IMR-90 (cell line): ENCODE data around the gene STK17A. TPM values are rescaled to one million over a fixed set of nuclear protein-coding genes. Genes with fewer than 3 reads are reported as not detected.

Source experiments
- ATAC-seq: fragments of 200-7000 bp; cut with Tn5 transposase; 2 replicates; pipeline ENCODE4 v1.9.1; 2020; ENCODE audit warnings: low read depth, mild to moderate bottlenecking, moderate library complexity
- BruUV-seq: library from RNA; stranded (reverse); fragments of 400-500 nt; replicated peaks from 2 replicates; lab custom pipeline; 2021; lab: Mats Ljungman, UMichigan
- CTCF ChIA-PET: fragments of 300-600 bp; formaldehyde crosslinking; extraction: SDS; loops from one replicate; lab custom pipeline; 2021; ENCODE audit warnings: antibody characterized with exemption; lab: Yijun Ruan, JAX
- POLR2A ChIA-PET: fragments of 300-600 bp; sonication (Branson Sonifier 250); formaldehyde crosslinking; loops from one replicate; lab custom pipeline; 2022; ENCODE audit warnings: antibody characterized with exemption; ENCODE audit not compliant: unreplicated experiment; lab: Charles Lee
- DNase-seq: peaks from one replicate; pipeline ENCODE4 v3.0.0; 2013
- H2AFZ ChIP-seq: replicated peaks from 2 replicates; pipeline ENCODE3; 2013; ENCODE audit warnings: low read length, mild to moderate bottlenecking; ENCODE audit not compliant: poor library complexity
- H2AK5ac ChIP-seq: 2 replicates; pipeline ENCODE4 v1.6.1; 2013; ENCODE audit warnings: low read depth, low read length, inconsistent platforms
- H2AK9ac ChIP-seq: replicated peaks from 2 replicates; pipeline ENCODE3; 2013; ENCODE audit warnings: mild to moderate bottlenecking, low read depth, low read length, moderate library complexity; ENCODE audit not compliant: poor library complexity
- H2BK120ac ChIP-seq: 2 replicates; pipeline ENCODE4 v1.6.1; 2013; ENCODE audit warnings: low read depth, low read length, inconsistent platforms
- H2BK15ac ChIP-seq: 3 replicates; pipeline ENCODE4 v1.6.1; 2013; ENCODE audit warnings: low read depth, low read length, inconsistent platforms
- H2BK20ac ChIP-seq: 2 replicates; pipeline ENCODE4 v1.6.1; 2013; ENCODE audit warnings: low read depth, mild to moderate bottlenecking, inconsistent platforms, low read length, moderate library complexity
- H2BK5ac ChIP-seq: 2 replicates; pipeline ENCODE4 v1.6.1; 2013; ENCODE audit warnings: mild to moderate bottlenecking, low read depth, low read length, inconsistent platforms; ENCODE audit not compliant: poor library complexity, severe bottlenecking
- H3K14ac ChIP-seq: replicated peaks from 2 replicates; pipeline ENCODE4 v1.6.1; 2013; ENCODE audit warnings: low read depth, low read length, inconsistent platforms
- H3K18ac ChIP-seq: 2 replicates; pipeline ENCODE4 v1.6.1; 2013; ENCODE audit warnings: low read depth, low read length, control low read depth
- H3K23ac ChIP-seq: 2 replicates; pipeline ENCODE4 v1.6.1; 2013; ENCODE audit warnings: low read depth, low read length, inconsistent platforms
- H3K27ac ChIP-seq: 2 replicates; pipeline ENCODE4 v1.5.1; 2013; ENCODE audit warnings: mild to moderate bottlenecking, control low read depth, low read length; ENCODE audit not compliant: insufficient read depth
- H3K27me3 ChIP-seq: 2 replicates; pipeline ENCODE4 v1.6.1; 2013; ENCODE audit warnings: low read length; ENCODE audit not compliant: control insufficient read depth, insufficient read depth
- H3K36me3 ChIP-seq: 2 replicates; pipeline ENCODE4 v1.6.1; 2013; ENCODE audit warnings: low read length, mixed read lengths; ENCODE audit not compliant: control insufficient read depth, insufficient read depth
- H3K4ac ChIP-seq: 2 replicates; pipeline ENCODE4 v1.6.1; 2013; ENCODE audit warnings: low read depth, low read length, inconsistent platforms
- H3K4me1 ChIP-seq: 2 replicates; pipeline ENCODE4 v1.6.1; 2013; ENCODE audit warnings: low read length, mixed read lengths; ENCODE audit not compliant: control insufficient read depth, insufficient read depth
- H3K4me2 ChIP-seq: 2 replicates; pipeline ENCODE4 v1.6.1; 2013; ENCODE audit warnings: low read depth, mild to moderate bottlenecking, control low read depth, low read length, moderate library complexity
- H3K4me3 ChIP-seq: 2 replicates; pipeline ENCODE4 v1.5.1; 2013; ENCODE audit warnings: low read depth, mild to moderate bottlenecking, control low read depth, low read length, moderate library complexity; ENCODE audit not compliant: insufficient read depth
- H3K56ac ChIP-seq: 2 replicates; pipeline ENCODE4 v1.6.1; 2013; ENCODE audit warnings: low read length, inconsistent platforms; ENCODE audit not compliant: insufficient read depth; ENCODE audit errors: extremely low read depth
- H3K79me1 ChIP-seq, 2 experiments: 2 replicates each; pipeline ENCODE4 v1.6.1; 2013; ENCODE audit warnings: low read length in 2 of 2, inconsistent platforms in 1 of 2, low read depth in 1 of 2
- H3K9ac ChIP-seq: 2 replicates; pipeline ENCODE4 v1.6.1; 2013; ENCODE audit warnings: low read depth, low read length, control low read depth
- H3K9me1 ChIP-seq: 2 replicates; pipeline ENCODE4 v1.6.1; 2013; ENCODE audit warnings: low read length, inconsistent platforms; ENCODE audit not compliant: insufficient read depth
- H3K9me3 ChIP-seq: 2 replicates; pipeline ENCODE4 v1.6.1; 2013; ENCODE audit warnings: low read length; ENCODE audit not compliant: control insufficient read depth, insufficient read depth
- H4K20me1 ChIP-seq: 2 replicates; pipeline ENCODE4 v1.6.1; 2013; ENCODE audit warnings: low read length, inconsistent platforms; ENCODE audit not compliant: insufficient read depth
- H4K5ac ChIP-seq: 2 replicates; pipeline ENCODE4 v1.6.1; 2013; ENCODE audit warnings: mild to moderate bottlenecking, low read depth, low read length, control low read depth
- H4K8ac ChIP-seq, 2 experiments: 2 replicates each; pipeline ENCODE4 v1.6.1; 2013; ENCODE audit warnings: low read depth in 2 of 2, low read length in 2 of 2, control low read depth in 1 of 2, inconsistent platforms in 1 of 2
- H4K91ac ChIP-seq: 2 replicates; pipeline ENCODE4 v1.6.1; 2013; ENCODE audit warnings: low read depth, low read length, inconsistent platforms; ENCODE audit not compliant: insufficient read depth
- BHLHE40 ChIP-seq: fragments of 150-350 bp; IDR thresholded peaks from 2 replicates; pipeline ENCODE4 v1.6.1; 2016; ENCODE audit warnings: mild to moderate bottlenecking, low read depth, low read length
- CEBPB ChIP-seq: IDR thresholded peaks from 2 replicates; pipeline ENCODE4 v1.6.1; 2012; ENCODE audit warnings: low read depth, low read length, improper control_type of control experiment
- CHD1 ChIP-seq: IDR thresholded peaks from 2 replicates; pipeline ENCODE4 v1.6.1; 2012; ENCODE audit warnings: low read depth, low read length, improper control_type of control experiment
- FOS ChIP-seq: fragments of 150-350 bp; IDR thresholded peaks from 2 replicates; pipeline ENCODE4 v1.6.1; 2016; ENCODE audit warnings: low read depth, low read length
- MAZ ChIP-seq: IDR thresholded peaks from 2 replicates; pipeline ENCODE4 v1.6.1; 2012; ENCODE audit warnings: low read depth, mild to moderate bottlenecking, low read length, improper control_type of control experiment, moderate library complexity, borderline replicate concordance
- MXI1 ChIP-seq: IDR thresholded peaks from 2 replicates; pipeline ENCODE4 v1.6.1; 2012; ENCODE audit warnings: low read depth, mild to moderate bottlenecking, low read length, moderate library complexity, borderline replicate concordance
- NFE2L2 ChIP-seq: fragments of 150-350 bp; IDR thresholded peaks from 2 replicates; pipeline ENCODE4 v1.6.1; 2016; ENCODE audit warnings: low read depth, mild to moderate bottlenecking, low read length
- POLR2A ChIP-seq: IDR thresholded peaks from 2 replicates; pipeline ENCODE4 v1.6.1; 2012; ENCODE audit warnings: mild to moderate bottlenecking, low read depth, low read length
- RAD21 ChIP-seq: IDR thresholded peaks from 2 replicates; pipeline ENCODE4 v1.6.1; 2012; ENCODE audit warnings: low read length, improper control_type of control experiment
- RCOR1 ChIP-seq: IDR thresholded peaks from 2 replicates; pipeline ENCODE4 v1.6.1; 2012; ENCODE audit warnings: mild to moderate bottlenecking, low read length, improper control_type of control experiment; ENCODE audit not compliant: insufficient replicate concordance
- RFX5 ChIP-seq: IDR thresholded peaks from 2 replicates; pipeline ENCODE4 v1.8.0; 2012; ENCODE audit warnings: low read depth, mild to moderate bottlenecking, low read length, moderate library complexity
- SMC3 ChIP-seq: fragments of 150-350 bp; IDR thresholded peaks from 2 replicates; pipeline ENCODE4 v1.6.1; 2016; ENCODE audit warnings: low read depth, mild to moderate bottlenecking, antibody characterized with exemption, low read length, moderate library complexity
- WGBS, 2 experiments: methylation state at CpG; one replicate each; pipeline versions ENCODE4 v1.1.5 to v1.1.7; 2013; ENCODE audit warnings: missing lambda C conversion rate in 2 of 2; ENCODE audit not compliant: insufficient read length in 1 of 2; ENCODE audit errors: extremely low coverage in 2 of 2; 5-methylcytosine and 5-hydroxymethylcytosine counted together
- dilution Hi-C: fragments of 300-500 bp; cut with HindIII; formaldehyde crosslinking; loops from one replicate; pipeline ENCODE4 v1.14.3; 2018; ENCODE audit warnings: low sequenced_read_pairs; ENCODE audit not compliant: unreplicated experiment
- in situ Hi-C: fragments of 300-500 bp; cut with MboI; formaldehyde crosslinking; loops from 3 replicates; pipeline ENCODE4 v1.14.3; 2019; ENCODE audit warnings: low sequenced_read_pairs, inconsistent platforms, mixed read lengths
- intact Hi-C: fragments of 100-400 bp; cut with micrococcal nuclease; formaldehyde crosslinking; loops from 2 replicates; pipeline ENCODE4 v1.10.0; 2022
- polyA plus RNA-seq, 3 experiments: library from polyadenylated mRNA; depleted of rRNA; stranded (reverse); fragments of >200 nt; gene quantifications; 2 replicates each; pipeline ENCODE4 v1.2.3, GENCODE V29; 2012; ENCODE audit warnings: low replicate concordance in 1 of 3
- total RNA-seq: library from RNA; depleted of rRNA; stranded (reverse); fragments of >200 nt; gene quantifications from 2 replicates; pipeline ENCODE4 v1.2.3, GENCODE V29; 2012
- TF ChIP-seq, protein P1 (sequence below): conservative IDR thresholded peaks from 2 replicates; pipeline ENCODE4 v1.5.1; 2012; ENCODE audit warnings: mild to moderate bottlenecking, low read depth, low read length, improper control_type of control experiment
- TF ChIP-seq, protein P2 (sequence below): fragments of 150-350 bp; IDR thresholded peaks from 2 replicates; pipeline ENCODE4 v1.6.1; 2017; ENCODE audit warnings: mild to moderate bottlenecking, antibody characterized with exemption, low read length, low read depth
- TF ChIP-seq, protein P3 (sequence below): fragments of 150-350 bp; IDR thresholded peaks from 2 replicates; pipeline ENCODE4 v1.6.1; 2016; ENCODE audit warnings: low read depth, mild to moderate bottlenecking, low read length, moderate library complexity, borderline replicate concordance

STK17A gene
- total and polyA plus RNA-seq, 2 of the 4 experiments (the other 2 are of a cell fraction), result 40.5 to 50.5 TPM

DNA sequence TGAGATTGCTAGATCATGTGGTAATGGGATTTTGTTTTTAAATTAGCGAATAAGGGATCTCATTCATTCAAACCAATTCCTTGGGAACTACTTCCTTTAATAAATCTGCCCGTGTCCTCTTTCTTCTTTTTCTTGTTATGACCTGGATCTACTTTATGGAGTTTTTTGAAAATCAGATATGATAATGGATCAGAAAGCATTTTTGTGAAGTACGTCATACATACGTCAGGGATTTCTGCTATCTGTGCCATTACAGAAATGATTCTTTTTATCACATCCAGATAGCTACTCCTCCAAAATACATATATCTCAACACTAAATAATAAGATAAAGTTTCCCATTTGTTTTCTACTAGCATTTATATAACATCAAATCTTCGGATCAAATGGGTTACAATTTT, 40.2 kb upstream of the STK17A start:
- no peak overlapping the region for H4K5ac ChIP-seq
- CTCF ChIA-PET, result no interaction called here
- no CpG with 5 or more reads among the region's 5 CpGs for WGBS, 2 experiments
- no peaks in the 10 kb centered on the region; the same call in 1 of the 2 replicates for H4K20me1 ChIP-seq
- TF ChIP-seq CHD1, result no peak
- TF ChIP-seq, protein P1, sequence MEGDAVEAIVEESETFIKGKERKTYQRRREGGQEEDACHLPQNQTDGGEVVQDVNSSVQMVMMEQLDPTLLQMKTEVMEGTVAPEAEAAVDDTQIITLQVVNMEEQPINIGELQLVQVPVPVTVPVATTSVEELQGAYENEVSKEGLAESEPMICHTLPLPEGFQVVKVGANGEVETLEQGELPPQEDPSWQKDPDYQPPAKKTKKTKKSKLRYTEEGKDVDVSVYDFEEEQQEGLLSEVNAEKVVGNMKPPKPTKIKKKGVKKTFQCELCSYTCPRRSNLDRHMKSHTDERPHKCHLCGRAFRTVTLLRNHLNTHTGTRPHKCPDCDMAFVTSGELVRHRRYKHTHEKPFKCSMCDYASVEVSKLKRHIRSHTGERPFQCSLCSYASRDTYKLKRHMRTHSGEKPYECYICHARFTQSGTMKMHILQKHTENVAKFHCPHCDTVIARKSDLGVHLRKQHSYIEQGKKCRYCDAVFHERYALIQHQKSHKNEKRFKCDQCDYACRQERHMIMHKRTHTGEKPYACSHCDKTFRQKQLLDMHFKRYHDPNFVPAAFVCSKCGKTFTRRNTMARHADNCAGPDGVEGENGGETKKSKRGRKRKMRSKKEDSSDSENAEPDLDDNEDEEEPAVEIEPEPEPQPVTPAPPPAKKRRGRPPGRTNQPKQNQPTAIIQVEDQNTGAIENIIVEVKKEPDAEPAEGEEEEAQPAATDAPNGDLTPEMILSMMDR, result no peak
- TF ChIP-seq CEBPB, result no peak
- no peak for TF ChIP-seq NFE2L2
- no peak for TF ChIP-seq SMC3
- TF ChIP-seq POLR2A, result no peak
- TF ChIP-seq MAZ, result no peak
- TF ChIP-seq, protein P2, sequence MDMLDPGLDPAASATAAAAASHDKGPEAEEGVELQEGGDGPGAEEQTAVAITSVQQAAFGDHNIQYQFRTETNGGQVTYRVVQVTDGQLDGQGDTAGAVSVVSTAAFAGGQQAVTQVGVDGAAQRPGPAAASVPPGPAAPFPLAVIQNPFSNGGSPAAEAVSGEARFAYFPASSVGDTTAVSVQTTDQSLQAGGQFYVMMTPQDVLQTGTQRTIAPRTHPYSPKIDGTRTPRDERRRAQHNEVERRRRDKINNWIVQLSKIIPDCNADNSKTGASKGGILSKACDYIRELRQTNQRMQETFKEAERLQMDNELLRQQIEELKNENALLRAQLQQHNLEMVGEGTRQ, result no peak
- TF ChIP-seq BHLHE40, result no peak
- TF ChIP-seq FOS, result no peak
- no peak for TF ChIP-seq RFX5
- TF ChIP-seq RAD21, result no peak
- TF ChIP-seq RCOR1, result no peak
- TF ChIP-seq MXI1, result no peak
- TF ChIP-seq, protein P3, sequence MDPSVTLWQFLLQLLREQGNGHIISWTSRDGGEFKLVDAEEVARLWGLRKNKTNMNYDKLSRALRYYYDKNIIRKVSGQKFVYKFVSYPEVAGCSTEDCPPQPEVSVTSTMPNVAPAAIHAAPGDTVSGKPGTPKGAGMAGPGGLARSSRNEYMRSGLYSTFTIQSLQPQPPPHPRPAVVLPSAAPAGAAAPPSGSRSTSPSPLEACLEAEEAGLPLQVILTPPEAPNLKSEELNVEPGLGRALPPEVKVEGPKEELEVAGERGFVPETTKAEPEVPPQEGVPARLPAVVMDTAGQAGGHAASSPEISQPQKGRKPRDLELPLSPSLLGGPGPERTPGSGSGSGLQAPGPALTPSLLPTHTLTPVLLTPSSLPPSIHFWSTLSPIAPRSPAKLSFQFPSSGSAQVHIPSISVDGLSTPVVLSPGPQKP, result no peak
- no peak overlapping the region for H2AK5ac ChIP-seq
- no peak overlapping the region for H2BK120ac ChIP-seq
- peaks cover 25% of the 10 kb centered on the region for H3K27me3 ChIP-seq
- H3K9me3 ChIP-seq, result peaks cover 2% of the 10 kb centered on the region; the same call in 1 of the 2 replicates
- POLR2A ChIA-PET, result no interaction called here
- H2BK5ac ChIP-seq, result no peak overlapping the region
- H3K56ac ChIP-seq, result no peak overlapping the region
- no peak overlapping the region for H2BK15ac ChIP-seq
- DNase-seq (no peak), ATAC-seq (no peak)
- H3K14ac ChIP-seq, result no peak overlapping the region
- no peak overlapping the region for H4K8ac ChIP-seq
- H3K79me1 ChIP-seq, result no peaks in the 10 kb centered on the region
- no peak overlapping the region for H3K23ac ChIP-seq
- H3K4ac ChIP-seq, result no peak overlapping the region
- H3K9ac ChIP-seq, result no peak overlapping the region
- H3K36me3 ChIP-seq, result no peaks in the 10 kb centered on the region
- no peak overlapping the region for H3K27ac ChIP-seq
- H3K9me1 ChIP-seq, result peaks cover 5% of the 10 kb centered on the region; the same call in 1 of the 2 replicates
- H2BK20ac ChIP-seq, result no peak overlapping the region
- no peak overlapping the region for H3K4me3 ChIP-seq
- dilution Hi-C loops (no loop called here), intact Hi-C loops (no loop called here), in situ Hi-C loops (no loop called here)
- H3K4me1 ChIP-seq, result peaks cover 4% of the 10 kb centered on the region
- no peak overlapping the region for H3K18ac ChIP-seq
- H2AFZ ChIP-seq, result no peak overlapping the region
- no peak overlapping the region for H3K4me2 ChIP-seq
- no TSS peak for BruUV-seq
- no peak overlapping the region for H4K91ac ChIP-seq
- no peak overlapping the region for H2AK9ac ChIP-seq
